ENCODE results near the gene ACTN1. TPM values are rescaled to one million over a fixed set of nuclear protein-coding genes. Genes with fewer than 3 reads are reported as not detected.

The ACTN1 gene
- total and polyA plus RNA-seq, 8 donors, result 24.4 to 133 (median 49.0) TPM

GRCh38 chr14:68871392-68871791, 107.7 kb downstream of the ACTN1 start:
- H3K27ac ChIP-seq, result no peak overlapping the region
- no peaks in the 10 kb centered on the region for H3K27me3 ChIP-seq
- H3K4me3 ChIP-seq, result no peak overlapping the region
- FAIRE-seq (no peak), DNase-seq (no peak), ATAC-seq (no peak)
- H3K4me1 ChIP-seq, result no peaks in the 10 kb centered on the region
- peaks cover 4 to 13% (median 5%) of the 10 kb centered on the region in 3 donors for H3K36me3 ChIP-seq
- WGBS, 2 donors, result 61 to 65% methylated on average over 2 of the region's 2 CpGs
- TF ChIP-seq CTCF (IDR thresholded peaks at IDR 0.05), result no peak
- H3K9me3 ChIP-seq, result no peaks in the 10 kb centered on the region
- intact Hi-C loops (cut with DNase I), result loop anchor here in 1 of 3 donors (10.0 kb wide), 1 partner anchor 223 kb away; no protein-coding TSS in a partner anchor

- intact Hi-C loops (cut with DNase I), result loop anchor here in 1 of 3 donors (10.0 kb wide), 1 partner anchor 228 kb away; no protein-coding TSS in a partner anchor
- no peaks in the 10 kb centered on the region for H3K4me1 ChIP-seq
- no peak for DNase-seq
- ATAC-seq, result no peak
- H3K27ac ChIP-seq, result no peak overlapping the region
- no peak for FAIRE-seq
- H3K27me3 ChIP-seq, result no peaks in the 10 kb centered on the region
- no peak overlapping the region for H3K4me3 ChIP-seq
- H3K9me3 ChIP-seq, result no peaks in the 10 kb centered on the region
- no peak for TF ChIP-seq CTCF (IDR thresholded peaks at IDR 0.05)
- no peaks in the 10 kb centered on the region for H3K36me3 ChIP-seq
These were observed 112.0 kb downstream of the ACTN1 start for GRCh38 chr14:68866991-68867533.

GRCh38 chr14:68865542-68865941, 113.6 kb downstream of the ACTN1 start:
- no peak for FAIRE-seq

GRCh38 chr14:68864361-68864750, 114.7 kb downstream of the ACTN1 start:
- no peaks in the 10 kb centered on the region for H3K9me3 ChIP-seq
- ATAC-seq, result peak in 1 of 4 donors; percentile 11
- FAIRE-seq, result no peak
- no peaks in the 10 kb centered on the region for H3K36me3 ChIP-seq
- no peak overlapping the region for H3K4me3 ChIP-seq
- H3K27ac ChIP-seq, result no peak overlapping the region
- intact Hi-C loops (cut with DNase I), result loop anchor here in 1 of 3 donors (10.0 kb wide), 1 partner anchor 230 kb away; no protein-coding TSS in a partner anchor
- no peaks in the 10 kb centered on the region for H3K27me3 ChIP-seq
- TF ChIP-seq CTCF (IDR thresholded peaks at IDR 0.05), result no peak
- H3K4me1 ChIP-seq, result no peaks in the 10 kb centered on the region
- WGBS, 2 donors, result 87 to 97% methylated on average over 6 of the region's 6 CpGs
- DNase-seq, result no peak

More at GRCh38 chr14:68865542-68865941, 113.6 kb downstream of the ACTN1 start:
- Histone ChIP-seq H3K4me1 (no peaks in the 10 kb centered on the region), H3K9me3 (no peaks in the 10 kb centered on the region), H3K27me3 (no peaks in the 10 kb centered on the region), H3K27ac (no peak overlapping the region), H3K4me3 (no peak overlapping the region), H3K36me3 (no peaks in the 10 kb centered on the region)
- DNase-seq (no peak), ATAC-seq (no peak)
- intact Hi-C loops (cut with DNase I), result loop anchor here in 1 of 3 donors (10.0 kb wide), 1 partner anchor 229 kb away; no protein-coding TSS in a partner anchor
- 93 to 95% methylated on average over 2 of the region's 2 CpGs for WGBS, 2 donors
- no peak for TF ChIP-seq CTCF (IDR thresholded peaks at IDR 0.05)

Data from pancreas (tissue), 10 donors.